HL-60 (cell line): Measurements from ENCODE around the gene ZG16B.

Experiments used
- DNase-seq, 2 experiments: peaks; one replicate each; pipeline ENCODE4 v3.0.0-alpha.2; 2010 to 2020; ENCODE audit warnings: low read depth in 1 of 2, low spot score in 1 of 2
- H3K27ac ChIP-seq: fragments of 250-450 bp; sonication (Bioruptor Pico); replicated peaks from 2 replicates; pipeline ENCODE4 v1.5.1; 2020; ENCODE audit warnings: mild to moderate bottlenecking, moderate library complexity
- H3K27me3 ChIP-seq: fragments of 250-450 bp; sonication (Bioruptor Pico); 2 replicates; pipeline ENCODE4 v1.5.1; 2021; ENCODE audit warnings: mild to moderate bottlenecking, moderate library complexity; ENCODE audit not compliant: insufficient read depth, poor library complexity, severe bottlenecking
- H3K4me3 ChIP-seq: replicated peaks from 2 replicates; pipeline ENCODE4 v1.5.1; 2011; ENCODE audit warnings: mild to moderate bottlenecking, control low read depth, low read length; ENCODE audit not compliant: insufficient read depth
- GABPA ChIP-seq: IDR thresholded peaks from 2 replicates; pipeline ENCODE4 v1.6.1; 2012; ENCODE audit warnings: low read depth
- POLR2AphosphoS5 ChIP-seq: IDR thresholded peaks from 2 replicates; pipeline ENCODE4 v1.6.1; 2012; ENCODE audit warnings: low read depth
- REST ChIP-seq: IDR thresholded peaks from 2 replicates; pipeline ENCODE4 v1.6.1; 2012; ENCODE audit warnings: low read depth; ENCODE audit not compliant: insufficient replicate concordance
- SPI1 ChIP-seq: IDR thresholded peaks from 2 replicates; pipeline ENCODE4 v1.6.1; 2012; ENCODE audit warnings: low read depth, mild to moderate bottlenecking, borderline replicate concordance
- TF ChIP-seq, protein P1 (sequence below): IDR thresholded peaks from one replicate; pipeline ENCODE4 v1.5.1; 2011; ENCODE audit warnings: low read length, control low read depth, inconsistent platforms; ENCODE audit not compliant: insufficient read depth

The ZG16B gene

DNA sequence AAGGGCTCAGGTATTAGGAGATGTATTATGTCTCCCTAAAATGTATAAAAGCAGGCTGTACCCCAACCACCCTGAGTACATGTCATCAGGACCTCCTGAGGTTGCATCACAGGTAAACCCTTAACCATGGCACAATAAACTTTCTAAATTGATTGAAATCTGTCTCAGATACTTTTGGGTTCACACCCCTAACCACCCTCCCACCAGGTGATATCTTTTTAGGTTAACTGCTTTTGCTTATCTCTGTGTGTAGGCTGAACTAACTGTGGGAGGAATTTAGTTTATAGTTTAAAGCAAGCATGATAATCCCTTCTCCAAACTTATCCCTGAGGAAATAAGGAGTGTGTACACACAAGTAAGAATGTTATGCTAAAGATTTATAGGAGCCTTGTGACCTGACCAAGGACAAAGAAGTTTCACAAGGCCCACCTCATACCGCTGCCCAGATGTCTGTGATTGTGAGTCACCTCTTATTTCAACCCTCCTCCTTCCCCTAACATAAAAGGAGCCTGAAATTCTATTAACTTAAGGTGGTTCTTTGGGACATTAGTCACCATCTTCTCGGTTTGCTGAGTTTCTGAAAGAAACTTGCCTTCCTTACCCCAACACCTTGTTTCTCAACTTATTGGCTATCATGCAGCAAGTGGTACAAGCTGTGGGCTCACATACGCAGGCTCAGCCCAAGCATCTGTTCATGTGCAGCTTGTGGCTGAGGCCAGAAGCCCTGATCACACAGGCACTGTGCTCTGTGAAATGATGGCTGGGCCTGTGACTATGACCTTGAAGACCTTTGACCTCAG is 16.6 kb downstream of the ZG16B start:
- TF ChIP-seq POLR2AphosphoS5 (no peak), SPI1 (no peak), GABPA (no peak), REST (no peak)
- TF ChIP-seq, protein P1, sequence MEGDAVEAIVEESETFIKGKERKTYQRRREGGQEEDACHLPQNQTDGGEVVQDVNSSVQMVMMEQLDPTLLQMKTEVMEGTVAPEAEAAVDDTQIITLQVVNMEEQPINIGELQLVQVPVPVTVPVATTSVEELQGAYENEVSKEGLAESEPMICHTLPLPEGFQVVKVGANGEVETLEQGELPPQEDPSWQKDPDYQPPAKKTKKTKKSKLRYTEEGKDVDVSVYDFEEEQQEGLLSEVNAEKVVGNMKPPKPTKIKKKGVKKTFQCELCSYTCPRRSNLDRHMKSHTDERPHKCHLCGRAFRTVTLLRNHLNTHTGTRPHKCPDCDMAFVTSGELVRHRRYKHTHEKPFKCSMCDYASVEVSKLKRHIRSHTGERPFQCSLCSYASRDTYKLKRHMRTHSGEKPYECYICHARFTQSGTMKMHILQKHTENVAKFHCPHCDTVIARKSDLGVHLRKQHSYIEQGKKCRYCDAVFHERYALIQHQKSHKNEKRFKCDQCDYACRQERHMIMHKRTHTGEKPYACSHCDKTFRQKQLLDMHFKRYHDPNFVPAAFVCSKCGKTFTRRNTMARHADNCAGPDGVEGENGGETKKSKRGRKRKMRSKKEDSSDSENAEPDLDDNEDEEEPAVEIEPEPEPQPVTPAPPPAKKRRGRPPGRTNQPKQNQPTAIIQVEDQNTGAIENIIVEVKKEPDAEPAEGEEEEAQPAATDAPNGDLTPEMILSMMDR: no peak
- Histone ChIP-seq H3K4me3 (no peak overlapping the region), H3K27ac (no peak overlapping the region), H3K27me3 (no peaks in the 10 kb centered on the region)
- no peak for DNase-seq

- no peak overlapping the region for H3K4me3 ChIP-seq
- no peak for TF ChIP-seq SPI1
- TF ChIP-seq POLR2AphosphoS5: no peak
- TF ChIP-seq, protein P1: no peak
- no peak for TF ChIP-seq GABPA
- TF ChIP-seq REST: no peak
- H3K27me3 ChIP-seq: no peaks in the 10 kb centered on the region
- no peak overlapping the region for H3K27ac ChIP-seq
- no peak for DNase-seq
These were observed 19.0 kb downstream of the ZG16B start for GRCh38 chr16:2848933-2849725.

GRCh38 chr16:2852003-2852730 is 22.1 kb downstream of the ZG16B start:
- TF ChIP-seq SPI1 (no peak), POLR2AphosphoS5 (no peak), GABPA (no peak), REST (no peak)
- TF ChIP-seq, protein P1: no peak
- Histone ChIP-seq H3K27me3 (no peaks in the 10 kb centered on the region), H3K27ac (no peak overlapping the region), H3K4me3 (no peak overlapping the region)
- no peak for DNase-seq
